Stimulated activated CD8-positive, alpha-beta memory T cell treated with anti-CD3 and anti-CD28 coated beads, Interleukin-15, amount 100 ng/mL, for 4 hours (primary cell): Measurements from ENCODE around the gene TTLL6.
"Not testable (repeated sequence)": the region's sequence is repeated elsewhere in the genome, so short reads cannot be mapped to it uniquely, and the experiment has no call there.

Experiments used
- DNase-seq, 2 donors: peaks; one replicate each; pipeline ENCODE4 v3.0.0-alpha.2; 2020; ENCODE audit warnings: low read depth in 2 of 2

The TTLL6 gene

GRCh38 chr17:48816774-48817590, at the start of gene TTLL6:
Gene TTLL6 (minus strand): TSS chr17:48817229. CDS start chr17:48817072, 157 bp downstream.
- peak; percentile 46 to 50 for DNase-seq

DNA sequence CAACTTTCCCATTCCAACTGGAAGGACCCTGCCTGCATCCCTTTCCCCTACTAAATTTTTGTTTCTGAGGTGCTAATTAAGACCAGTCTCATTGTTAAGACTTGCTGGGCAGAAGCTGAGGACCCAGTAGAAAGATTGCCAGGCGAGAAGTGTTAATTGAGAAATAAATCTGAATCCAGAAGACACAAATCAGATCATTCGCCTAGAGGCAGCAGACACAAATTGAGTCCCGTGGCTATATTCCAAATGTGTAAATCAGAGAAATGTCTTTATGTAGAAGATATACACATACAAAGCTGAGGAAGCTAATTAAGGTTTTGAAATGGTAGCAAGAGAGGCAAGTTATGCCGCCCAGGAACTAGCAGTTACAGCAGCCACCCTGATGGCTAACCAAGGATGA, 43.4 kb upstream of the TTLL6 start:
- DNase-seq, result no peak

- DNase-seq, result no peak
Measured at GRCh38 chr17:48860034-48860433, 43.0 kb upstream of the TTLL6 start.

- no peak for DNase-seq
Measured at GRCh38 chr17:48856122-48856821, 39.2 kb upstream of the TTLL6 start.

DNA sequence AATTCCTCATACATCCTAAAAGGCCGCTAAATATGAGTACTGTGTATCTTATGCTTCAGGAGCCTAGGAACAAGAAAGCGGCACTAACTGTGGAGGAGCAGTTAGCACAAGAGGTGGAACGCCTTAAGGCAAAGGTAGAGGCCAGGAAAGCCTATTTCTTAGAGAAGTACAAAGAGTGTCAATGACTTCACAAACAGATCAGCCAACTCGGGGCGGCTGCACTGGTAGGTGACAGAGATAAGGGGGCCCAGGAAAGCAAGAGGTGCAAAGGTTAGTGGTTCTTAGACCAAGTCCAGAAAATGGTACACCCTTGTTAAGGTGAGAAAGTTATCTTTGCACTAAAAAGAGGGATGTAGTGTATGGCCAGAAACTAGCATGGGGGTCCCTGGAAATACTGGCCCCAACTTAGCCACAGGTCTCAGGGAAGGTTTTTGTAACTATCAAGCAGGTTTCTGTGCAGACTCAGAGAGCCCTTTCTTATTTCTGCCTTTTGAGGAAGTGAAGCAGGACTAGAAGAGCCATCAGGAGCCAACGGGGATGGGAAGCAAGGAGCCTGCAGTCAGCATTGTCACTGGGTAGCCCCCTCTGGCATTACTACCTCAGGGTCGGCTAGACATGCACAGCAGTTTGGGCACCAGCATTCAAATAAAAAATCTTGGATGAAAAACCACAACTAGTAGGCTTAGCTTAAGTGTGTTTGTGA, 37.9 kb upstream of the TTLL6 start:
- no peak for DNase-seq

DNA sequence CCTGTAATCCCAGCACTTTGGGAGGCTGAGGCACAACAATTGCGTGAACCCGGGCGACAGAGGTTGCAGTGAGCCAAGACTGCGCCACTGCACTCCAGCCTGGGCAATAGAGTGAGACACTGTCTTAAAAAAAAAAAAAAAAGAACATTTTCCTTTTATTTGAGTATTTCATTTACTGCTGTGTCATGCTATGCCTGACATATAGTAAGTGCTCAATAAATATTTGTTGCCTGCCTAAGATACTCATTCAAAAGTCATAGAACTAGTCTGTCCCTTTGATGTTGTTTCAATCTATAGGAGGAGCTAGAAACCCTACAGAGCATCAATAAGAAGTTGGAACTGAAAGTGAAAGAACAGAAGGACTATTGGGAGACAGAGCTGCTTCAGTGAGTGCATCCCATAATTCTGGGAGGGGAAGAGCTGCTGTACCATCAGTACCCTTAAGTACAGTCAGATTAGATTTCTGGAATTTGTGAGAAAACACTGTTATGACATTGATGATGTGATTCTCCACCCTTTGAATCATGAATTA, 33.8 kb upstream of the TTLL6 start:
- DNase-seq, result no peak

DNA sequence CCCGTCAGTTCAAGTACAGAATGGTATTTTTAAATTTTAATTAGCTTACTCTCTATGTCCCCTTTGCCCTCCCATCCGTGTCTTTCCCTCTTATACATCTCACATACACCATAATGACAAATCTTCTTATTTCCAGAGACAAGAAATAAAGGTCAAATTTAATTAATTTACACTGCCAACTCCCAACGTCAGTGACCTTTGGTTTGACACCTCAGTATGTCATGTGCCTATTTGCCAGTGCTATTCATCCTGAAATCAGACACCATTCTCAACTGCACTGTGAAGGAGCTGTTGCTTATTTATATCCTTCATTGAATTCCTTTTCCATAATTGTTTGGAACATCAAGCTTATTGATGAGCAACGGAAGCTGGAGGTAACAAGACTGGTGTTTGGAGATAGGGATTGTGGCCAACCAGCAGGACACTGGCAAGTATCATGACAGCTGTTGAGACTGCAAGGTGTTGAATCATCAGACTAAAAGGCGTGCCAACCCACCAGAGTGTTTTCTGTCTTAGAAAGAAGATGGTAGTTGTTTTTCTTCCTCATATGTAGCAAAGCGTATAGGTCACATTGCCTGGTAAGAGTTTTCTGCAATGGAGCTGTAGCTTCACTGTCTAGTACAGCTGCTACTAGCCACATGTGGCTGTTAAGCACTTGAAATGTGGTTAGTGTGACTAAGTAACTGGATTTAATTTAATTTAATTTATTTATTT, 26.3 kb upstream of the TTLL6 start:
- no peak for DNase-seq

DNA sequence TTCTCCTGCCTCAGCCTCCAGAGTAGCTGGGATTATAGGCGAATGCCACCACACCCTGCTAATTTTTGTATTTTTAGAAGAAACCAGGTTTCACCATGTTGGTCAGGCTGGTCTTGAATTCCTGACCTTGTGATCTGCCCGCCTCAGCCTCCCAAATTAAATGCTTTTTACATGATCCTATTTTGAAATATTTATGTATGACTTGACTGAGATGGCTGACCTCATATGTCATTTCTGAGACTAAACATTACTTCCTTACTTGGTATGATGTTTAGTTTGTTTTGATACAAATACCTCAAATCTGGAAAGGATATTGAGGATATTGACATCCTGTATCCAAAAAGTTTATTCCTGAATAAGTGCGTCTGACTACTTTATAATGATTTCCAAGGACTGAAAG, 25.7 kb upstream of the TTLL6 start:
- DNase-seq, result no peak

- DNase-seq, result no peak
Measured at GRCh38 chr17:48841395-48841831, 24.4 kb upstream of the TTLL6 start.

DNA sequence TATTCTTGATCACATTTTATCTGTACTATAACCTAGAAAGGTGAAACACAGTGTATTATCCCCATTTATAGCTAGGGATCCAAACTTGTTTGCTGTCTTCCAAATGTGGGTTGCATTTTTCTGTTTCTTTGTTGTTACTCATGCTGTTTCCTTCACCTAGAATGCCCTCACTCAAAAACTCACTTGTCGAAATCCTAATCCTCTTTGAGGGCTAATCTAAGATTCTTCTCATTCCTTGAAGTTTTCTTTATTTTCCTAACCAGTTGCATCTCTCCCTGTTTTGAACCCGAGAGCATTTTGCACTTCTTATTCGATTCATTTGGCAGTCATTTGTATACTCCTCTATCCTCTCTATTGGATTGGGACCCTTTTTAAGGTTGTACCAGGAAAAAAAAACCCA, 23.4 kb upstream of the TTLL6 start:
- DNase-seq, result no peak

- not testable (repeated sequence) for DNase-seq
Measured at GRCh38 chr17:48837458-48837857, 20.4 kb upstream of the TTLL6 start.

- no peak for DNase-seq
Measured at GRCh38 chr17:48835971-48836370, 18.9 kb upstream of the TTLL6 start.

- DNase-seq, result no peak
Measured at GRCh38 chr17:48834973-48835372, 17.9 kb upstream of the TTLL6 start.

DNA sequence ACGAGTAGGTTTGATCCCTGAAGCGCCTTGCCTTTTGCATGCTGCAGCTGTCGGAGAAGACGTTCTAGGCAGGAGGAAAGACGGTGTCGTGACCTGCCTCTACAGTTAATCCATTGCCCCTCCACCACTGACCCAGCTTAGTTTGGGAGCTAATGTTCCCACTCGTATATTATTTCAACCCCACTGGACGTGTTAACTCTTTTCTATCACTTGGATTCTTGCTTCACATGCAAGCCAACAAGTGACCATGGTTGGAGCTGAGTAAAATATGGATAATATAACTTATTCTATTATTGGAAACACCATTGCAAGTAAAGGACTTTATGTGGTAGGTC, 14.5 kb upstream of the TTLL6 start:
- no peak for DNase-seq

DNA sequence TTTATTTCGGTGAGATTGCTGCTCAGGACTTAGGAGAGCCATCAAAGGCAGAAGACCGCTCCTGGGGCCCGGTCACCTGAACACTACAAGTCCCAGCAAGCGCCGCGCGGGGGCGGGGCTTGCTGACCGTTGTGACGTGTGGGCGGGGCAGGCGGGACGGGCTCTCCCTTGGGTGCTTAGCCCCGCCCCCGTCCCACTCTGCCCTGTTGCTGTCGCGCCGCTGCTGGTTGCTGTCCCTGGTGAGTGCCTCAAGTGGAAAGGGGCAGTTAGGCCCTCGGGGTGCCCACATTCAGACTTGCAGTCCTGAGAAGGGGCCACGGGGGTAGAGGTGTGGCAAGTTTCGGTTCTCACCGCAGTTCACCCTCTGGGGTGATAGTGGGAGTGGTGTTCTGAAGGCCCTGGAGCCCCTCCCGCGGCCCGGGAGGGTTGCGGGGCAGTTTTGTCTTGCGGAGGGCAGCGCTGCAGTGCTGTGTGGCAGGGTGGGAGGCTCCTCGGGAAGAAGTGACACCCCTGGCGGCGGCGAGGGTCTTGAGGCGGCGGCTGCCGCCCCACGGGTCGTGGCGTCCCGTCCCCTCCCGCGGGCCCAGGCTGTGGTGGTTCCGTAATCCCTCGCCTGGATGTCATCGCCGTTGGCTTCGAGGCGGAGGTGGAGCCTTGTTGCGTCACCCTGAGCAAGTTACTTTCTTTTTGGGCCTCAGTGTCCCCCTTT, 14.0 kb upstream of the TTLL6 start, which contains the start of gene CALCOCO2:
Gene CALCOCO2 (plus strand): TSS at position 196 of the 709 bp plus-strand sequence. CDS start 10,673 bp downstream, outside the sequence.
- DNase-seq, result peak; percentile 68 to 69

DNA sequence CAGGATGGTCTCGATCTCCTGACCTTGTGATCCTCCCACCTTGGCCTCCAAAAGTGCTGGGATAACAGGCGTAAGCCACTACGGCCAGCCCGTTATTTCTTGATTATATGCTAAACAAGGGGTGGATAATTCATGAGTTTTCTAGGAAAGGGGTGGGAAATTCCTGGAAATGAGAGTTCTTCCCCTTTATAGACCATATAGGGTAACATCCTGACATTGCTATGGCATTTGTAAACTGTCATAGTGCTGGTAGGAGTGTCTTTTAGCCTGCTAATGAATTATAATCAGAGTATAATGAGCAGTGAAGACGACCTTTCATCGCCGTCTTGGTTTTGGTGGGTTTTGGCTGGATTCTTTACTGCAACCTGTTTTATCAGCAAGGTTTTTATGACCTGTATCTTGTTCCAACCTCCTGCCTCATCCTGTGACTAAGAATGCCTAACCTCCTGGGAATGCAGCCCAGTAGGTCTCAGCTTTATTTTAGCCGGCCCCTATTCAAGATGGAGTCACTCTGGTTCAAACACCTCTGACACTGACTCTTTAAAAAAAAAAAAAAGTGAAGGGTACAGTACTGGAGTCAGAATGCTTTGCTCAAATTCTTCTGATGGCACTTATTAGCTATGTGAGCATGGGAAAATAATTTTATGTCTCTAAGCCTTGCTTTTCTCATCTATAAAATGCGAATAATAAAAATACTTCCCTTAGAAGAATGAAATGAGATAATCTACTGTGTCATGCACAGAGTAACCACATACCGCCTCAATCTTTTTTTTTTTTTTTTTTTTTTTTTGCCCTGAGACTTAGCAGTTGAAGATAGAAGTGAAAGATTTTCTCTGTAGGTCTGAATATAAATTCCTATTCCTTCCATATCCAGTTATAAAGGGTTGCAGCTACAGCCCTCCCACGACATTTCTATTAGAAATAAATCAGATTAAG, 8.7 kb upstream of the TTLL6 start:
- DNase-seq, result no peak

GRCh38 chr17:48820936-48821335, 3.9 kb upstream of the TTLL6 start:
- not testable (repeated sequence) for DNase-seq

GRCh38 chr17:48819466-48819865, 2.4 kb upstream of the TTLL6 start:
- no peak for DNase-seq

DNA sequence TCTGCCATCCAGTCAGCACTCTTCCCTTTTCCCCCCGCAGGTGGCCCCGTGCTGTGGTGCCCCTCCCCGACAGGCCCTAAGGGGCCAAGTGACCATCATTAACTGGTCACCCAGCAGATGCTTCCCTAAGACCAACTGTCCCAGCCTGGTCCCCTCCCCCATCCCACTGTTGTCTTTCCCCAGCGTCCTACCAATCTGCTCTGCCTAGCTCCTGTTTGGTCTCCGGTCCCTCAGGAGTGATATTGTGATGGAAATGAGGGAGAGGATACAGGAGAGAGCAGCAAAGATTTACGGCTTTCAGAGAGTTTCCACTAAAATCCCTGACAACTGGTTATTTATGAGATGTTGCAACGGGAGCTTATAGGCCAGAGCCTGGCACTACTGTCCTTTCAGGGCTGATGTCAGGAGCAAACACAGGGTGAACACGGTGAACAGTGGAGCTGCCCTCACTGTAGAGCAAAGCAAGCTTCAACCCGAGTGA, 1.4 kb upstream of the TTLL6 start:
- DNase-seq, result no peak

GRCh38 chr17:48816438-48816773, 623 bp downstream of the TTLL6 start:
- no peak for DNase-seq
